ENCODE results near the gene TMEM200A. TPM values are rescaled to one million over a fixed set of nuclear protein-coding genes. Genes with fewer than 3 reads are reported as not detected.
"Not testable (repeated sequence)": the region's sequence is repeated elsewhere in the genome, so short reads cannot be mapped to it uniquely, and the experiment has no call there.

The TMEM200A gene
- total and polyA plus RNA-seq, 2 donors (not counting 1 experiment from before 2014, with no cell fraction given): 50.2 to 51.7 TPM

DNA sequence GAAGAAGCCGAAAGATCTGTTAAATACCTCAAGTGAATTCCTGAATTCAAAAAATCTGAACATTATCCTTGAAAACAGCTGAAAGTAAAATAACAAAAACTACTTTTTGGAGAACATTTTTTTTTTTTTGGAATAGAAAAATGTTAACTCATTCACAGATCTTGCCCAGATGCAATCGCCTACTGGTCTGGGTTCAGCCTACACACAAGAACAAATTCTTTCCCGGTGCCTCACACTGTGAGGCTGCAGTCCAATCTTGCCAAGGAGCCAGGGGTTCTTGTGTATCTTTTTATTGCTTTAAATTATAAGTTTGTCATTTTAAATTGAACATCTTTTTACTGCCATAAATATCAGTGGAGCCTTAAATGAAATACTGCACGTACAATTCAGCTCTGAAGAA is 41.2 kb upstream of the TMEM200A start:
- H3K27ac ChIP-seq (ENCODE audit: insufficient read depth, low read length): no peak overlapping the region
- H3K9ac ChIP-seq (ENCODE audit: insufficient read depth, low read length): no peak overlapping the region
- no peaks in the 10 kb centered on the region for H3K9me3 ChIP-seq (ENCODE audit: control insufficient read depth, insufficient read depth, low read depth, low read length)
- no peaks in the 10 kb centered on the region for H4K20me1 ChIP-seq (ENCODE audit: control insufficient read depth, extremely low read depth, insufficient read depth, low read length)
- DNase-seq (ENCODE audit: low read depth in 2 of 2): peak; percentile 72 to 90
- H3K36me3 ChIP-seq (ENCODE audit: control insufficient read depth, insufficient read depth, low read length): no peaks in the 10 kb centered on the region
- H2AFZ ChIP-seq (ENCODE audit: low read length): no peak overlapping the region
- H3K79me2 ChIP-seq (ENCODE audit: control insufficient read depth, insufficient read depth, low read length): no peaks in the 10 kb centered on the region
- H3K4me1 ChIP-seq (ENCODE audit: control insufficient read depth, extremely low read depth, insufficient read depth, low read length): peaks cover 2% of the 10 kb centered on the region
- no peak overlapping the region for H3K4me3 ChIP-seq (replicated peaks in 1 of 4; ENCODE audit: control extremely low read depth in 1 of 4, insufficient read depth in 1 of 4, low read depth in 3 of 4, low read length in 4 of 4)
- no peaks in the 10 kb centered on the region for H3K27me3 ChIP-seq (ENCODE audit: control insufficient read depth, insufficient read depth, low read length)
- TF ChIP-seq, protein P1, sequence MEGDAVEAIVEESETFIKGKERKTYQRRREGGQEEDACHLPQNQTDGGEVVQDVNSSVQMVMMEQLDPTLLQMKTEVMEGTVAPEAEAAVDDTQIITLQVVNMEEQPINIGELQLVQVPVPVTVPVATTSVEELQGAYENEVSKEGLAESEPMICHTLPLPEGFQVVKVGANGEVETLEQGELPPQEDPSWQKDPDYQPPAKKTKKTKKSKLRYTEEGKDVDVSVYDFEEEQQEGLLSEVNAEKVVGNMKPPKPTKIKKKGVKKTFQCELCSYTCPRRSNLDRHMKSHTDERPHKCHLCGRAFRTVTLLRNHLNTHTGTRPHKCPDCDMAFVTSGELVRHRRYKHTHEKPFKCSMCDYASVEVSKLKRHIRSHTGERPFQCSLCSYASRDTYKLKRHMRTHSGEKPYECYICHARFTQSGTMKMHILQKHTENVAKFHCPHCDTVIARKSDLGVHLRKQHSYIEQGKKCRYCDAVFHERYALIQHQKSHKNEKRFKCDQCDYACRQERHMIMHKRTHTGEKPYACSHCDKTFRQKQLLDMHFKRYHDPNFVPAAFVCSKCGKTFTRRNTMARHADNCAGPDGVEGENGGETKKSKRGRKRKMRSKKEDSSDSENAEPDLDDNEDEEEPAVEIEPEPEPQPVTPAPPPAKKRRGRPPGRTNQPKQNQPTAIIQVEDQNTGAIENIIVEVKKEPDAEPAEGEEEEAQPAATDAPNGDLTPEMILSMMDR (conservative IDR thresholded peaks at IDR 0.05 in 1 of 2, IDR thresholded peaks at IDR 0.05 in 1 of 2; ENCODE audit: low read depth in 1 of 2, low read length in 2 of 2): no peak
- no peak for TF ChIP-seq EZH2 (IDR thresholded peaks at IDR 0.05; ENCODE audit: low read length, missing control alignments)
- no peak overlapping the region for H3K4me2 ChIP-seq (ENCODE audit: extremely low read depth, insufficient read depth, low read length)

DNA sequence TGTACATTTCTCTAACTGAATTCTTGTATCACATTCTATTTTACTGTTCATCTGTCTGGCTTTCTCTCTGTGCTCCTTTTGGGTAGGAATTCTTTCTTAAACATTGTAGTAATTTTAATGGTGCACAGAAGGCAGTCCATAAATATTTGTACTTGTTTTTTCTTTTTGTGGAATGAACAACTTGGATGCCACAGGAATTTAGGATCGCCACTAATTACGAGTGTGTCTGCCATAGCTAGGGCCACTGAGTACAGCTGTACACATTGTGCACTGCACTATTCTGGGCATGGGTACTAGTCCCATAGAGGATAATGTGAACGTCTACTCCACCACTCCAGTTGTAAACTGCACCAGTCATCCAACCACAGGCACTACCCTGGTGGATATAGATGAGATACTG is 39.3 kb upstream of the TMEM200A start:
- peak in 1 of 2 donors; percentile 62 for DNase-seq (ENCODE audit: low read depth in 2 of 2)
- no peak for TF ChIP-seq EZH2 (IDR thresholded peaks at IDR 0.05; ENCODE audit: low read length, missing control alignments)
- TF ChIP-seq, protein P1 (conservative IDR thresholded peaks at IDR 0.05 in 1 of 2, IDR thresholded peaks at IDR 0.05 in 1 of 2; ENCODE audit: low read depth in 1 of 2, low read length in 2 of 2): no peak
- no peaks in the 10 kb centered on the region for H3K79me2 ChIP-seq (ENCODE audit: control insufficient read depth, insufficient read depth, low read length)
- H3K9me3 ChIP-seq (ENCODE audit: control insufficient read depth, insufficient read depth, low read depth, low read length): no peaks in the 10 kb centered on the region
- no peaks in the 10 kb centered on the region for H4K20me1 ChIP-seq (ENCODE audit: control insufficient read depth, extremely low read depth, insufficient read depth, low read length)
- no peak overlapping the region for H3K4me2 ChIP-seq (ENCODE audit: extremely low read depth, insufficient read depth, low read length)
- H3K4me1 ChIP-seq (ENCODE audit: control insufficient read depth, extremely low read depth, insufficient read depth, low read length): no peaks in the 10 kb centered on the region
- no peak overlapping the region for H3K4me3 ChIP-seq (replicated peaks in 1 of 4; ENCODE audit: control extremely low read depth in 1 of 4, insufficient read depth in 1 of 4, low read depth in 3 of 4, low read length in 4 of 4)
- H3K27me3 ChIP-seq (ENCODE audit: control insufficient read depth, insufficient read depth, low read length): no peaks in the 10 kb centered on the region
- H3K9ac ChIP-seq (ENCODE audit: insufficient read depth, low read length): no peak overlapping the region
- no peak overlapping the region for H3K27ac ChIP-seq (ENCODE audit: insufficient read depth, low read length)
- no peaks in the 10 kb centered on the region for H3K36me3 ChIP-seq (ENCODE audit: control insufficient read depth, insufficient read depth, low read length)
- H2AFZ ChIP-seq (ENCODE audit: low read length): no peak overlapping the region

DNA sequence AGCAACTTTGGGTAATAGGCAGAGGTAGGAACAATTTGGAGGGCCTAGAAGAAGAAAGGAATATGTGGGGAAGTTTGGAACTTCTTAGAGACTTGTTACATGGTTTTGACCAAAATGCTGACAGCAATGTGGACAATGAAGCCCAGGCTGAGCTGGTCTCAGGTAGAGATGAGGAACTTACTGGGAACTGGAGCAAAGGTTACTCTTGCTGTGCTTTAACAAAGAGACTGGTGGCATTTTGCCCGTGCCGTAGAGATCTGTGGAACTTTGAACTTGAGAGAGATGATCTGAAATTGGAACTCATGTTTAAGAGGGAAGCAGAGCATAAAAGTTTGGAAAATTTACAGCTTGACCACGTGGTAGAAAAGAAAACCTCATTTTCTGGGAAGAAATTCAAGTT is 28.3 kb upstream of the TMEM200A start:
- no peak for TF ChIP-seq EZH2 (IDR thresholded peaks at IDR 0.05; ENCODE audit: low read length, missing control alignments)
- TF ChIP-seq, protein P1 (conservative IDR thresholded peaks at IDR 0.05 in 1 of 2, IDR thresholded peaks at IDR 0.05 in 1 of 2; ENCODE audit: low read depth in 1 of 2, low read length in 2 of 2): no peak
- no peak overlapping the region for H3K4me3 ChIP-seq (replicated peaks in 1 of 4; ENCODE audit: control extremely low read depth in 1 of 4, insufficient read depth in 1 of 4, low read depth in 3 of 4, low read length in 4 of 4)
- H3K9me3 ChIP-seq (ENCODE audit: control insufficient read depth, insufficient read depth, low read depth, low read length): no peaks in the 10 kb centered on the region
- H2AFZ ChIP-seq (ENCODE audit: low read length): no peak overlapping the region
- H3K79me2 ChIP-seq (ENCODE audit: control insufficient read depth, insufficient read depth, low read length): no peaks in the 10 kb centered on the region
- H3K9ac ChIP-seq (ENCODE audit: insufficient read depth, low read length): no peak overlapping the region
- no peak overlapping the region for H3K4me2 ChIP-seq (ENCODE audit: extremely low read depth, insufficient read depth, low read length)
- H3K4me1 ChIP-seq (ENCODE audit: control insufficient read depth, extremely low read depth, insufficient read depth, low read length): no peaks in the 10 kb centered on the region
- H4K20me1 ChIP-seq (ENCODE audit: control insufficient read depth, extremely low read depth, insufficient read depth, low read length): no peaks in the 10 kb centered on the region
- no peak for DNase-seq (ENCODE audit: low read depth in 2 of 2)
- no peak overlapping the region for H3K27ac ChIP-seq (ENCODE audit: insufficient read depth, low read length)
- H3K36me3 ChIP-seq (ENCODE audit: control insufficient read depth, insufficient read depth, low read length): no peaks in the 10 kb centered on the region
- no peaks in the 10 kb centered on the region for H3K27me3 ChIP-seq (ENCODE audit: control insufficient read depth, insufficient read depth, low read length)

DNA sequence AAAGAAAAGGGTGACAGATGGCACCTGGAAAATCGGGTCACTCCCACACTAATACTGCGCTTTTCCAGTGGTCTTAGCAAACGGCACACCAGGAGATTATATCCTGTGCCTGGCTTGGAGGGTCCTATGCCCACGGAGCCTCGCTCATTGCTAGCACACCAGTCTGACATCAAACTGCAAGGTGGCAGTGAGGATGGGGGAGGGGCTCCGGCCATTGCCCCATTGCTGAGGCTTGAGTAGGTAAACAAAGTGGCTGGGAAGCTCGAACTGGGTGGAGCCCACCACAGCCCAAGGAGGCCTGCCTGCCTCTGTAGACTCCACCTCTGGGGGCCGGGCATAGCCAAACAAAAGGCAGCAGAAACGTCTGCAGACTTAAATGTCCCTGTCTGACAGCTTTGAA is 19.5 kb upstream of the TMEM200A start:
- H2AFZ ChIP-seq (ENCODE audit: low read length); H3K9ac ChIP-seq (ENCODE audit: insufficient read depth, low read length); H3K4me2 ChIP-seq (ENCODE audit: extremely low read depth, insufficient read depth, low read length); H3K27me3 ChIP-seq (ENCODE audit: control insufficient read depth, insufficient read depth, low read length); H3K9me3 ChIP-seq (ENCODE audit: control insufficient read depth, insufficient read depth, low read depth, low read length); H3K4me1 ChIP-seq (ENCODE audit: control insufficient read depth, extremely low read depth, insufficient read depth, low read length); H3K4me3 ChIP-seq (replicated peaks in 1 of 4; ENCODE audit: control extremely low read depth in 1 of 4, insufficient read depth in 1 of 4, low read depth in 3 of 4, low read length in 4 of 4); H3K27ac ChIP-seq (ENCODE audit: insufficient read depth, low read length); H4K20me1 ChIP-seq (ENCODE audit: control insufficient read depth, extremely low read depth, insufficient read depth, low read length); H3K79me2 ChIP-seq (ENCODE audit: control insufficient read depth, insufficient read depth, low read length); DNase-seq (ENCODE audit: low read depth in 2 of 2); H3K36me3 ChIP-seq (ENCODE audit: control insufficient read depth, insufficient read depth, low read length): not testable (repeated sequence)
